Thoracic aorta (tissue), 2 donors: ENCODE data around the gene ACOT7. TPM values are rescaled to one million over a fixed set of nuclear protein-coding genes. Genes with fewer than 3 reads are reported as not detected.
"Not testable (repeated sequence)": the region's sequence is repeated elsewhere in the genome, so short reads cannot be mapped to it uniquely, and the experiment has no call there.

Source experiments
- ATAC-seq: fragments of 150-250 bp; one replicate; pipeline ENCODE4 v1.8.0; 2017; ENCODE audit warnings: low read depth; ENCODE audit not compliant: insufficient number of reproducible peaks, low FRiP score
- DNase-seq: peaks from one replicate; pipeline ENCODE4 v3.0.0-alpha.2; 2020; ENCODE audit warnings: low spot score
- H3K27ac ChIP-seq, 2 donors: fragments of 200-600 bp; sonication (generic); 1 replicate in 1 of 2; 2 replicates in 1 of 2; pipeline ENCODE4 v1.5.1; 2016; ENCODE audit warnings: mild to moderate bottlenecking in 2 of 2, moderate library complexity in 2 of 2
- H3K27me3 ChIP-seq: fragments of 200-600 bp; sonication (generic); replicated peaks from 2 replicates; pipeline ENCODE4 v1.6.0; 2016; ENCODE audit warnings: mild to moderate bottlenecking; ENCODE audit not compliant: insufficient read depth
- H3K36me3 ChIP-seq: fragments of 200-600 bp; sonication (generic); one replicate; pipeline ENCODE4 v1.5.1; 2016
- H3K4me1 ChIP-seq, 2 donors: fragments of 200-600 bp; sonication (generic); 1 replicate in 1 of 2; 2 replicates in 1 of 2; pipeline versions ENCODE4 v1.5.1 to v1.6.0; 2016; ENCODE audit warnings: low read depth in 2 of 2, mild to moderate bottlenecking in 1 of 2; ENCODE audit not compliant: control insufficient read depth in 1 of 2
- H3K4me3 ChIP-seq: fragments of 200-600 bp; sonication (generic); 2 replicates; pipeline ENCODE4 v1.5.1; 2016; ENCODE audit warnings: mild to moderate bottlenecking
- H3K9me3 ChIP-seq: fragments of 200-600 bp; sonication (generic); 2 replicates; pipeline ENCODE4 v1.5.1; 2016
- CTCF ChIP-seq: fragments of 200-600 bp; sonication (generic); IDR thresholded peaks from one replicate; pipeline ENCODE4 v1.5.1; 2019; ENCODE audit warnings: antibody characterized with exemption
- total RNA-seq, 2 donors: library from RNA; depleted of rRNA; stranded (reverse); fragments of >200 nt; gene quantifications; one replicate each; pipeline versions ENCODE4 v1.1.0 to v1.2.3, GENCODE V29; 2016

ACOT7 gene
- total RNA-seq, 2 donors from 2014 or later, result 23.7 to 33.0 TPM

- no peak overlapping the region for H3K27ac ChIP-seq
- no peaks in the 10 kb centered on the region for H3K9me3 ChIP-seq
- DNase-seq (no peak), ATAC-seq (no peak)
- H3K4me3 ChIP-seq, result no peak overlapping the region
- TF ChIP-seq CTCF, result no peak
- no peaks in the 10 kb centered on the region for H3K36me3 ChIP-seq
- H3K27me3 ChIP-seq, result no peaks in the 10 kb centered on the region
- no peaks in the 10 kb centered on the region for H3K4me1 ChIP-seq
These were observed 42.0 kb upstream of the ACOT7 start for GRCh38 chr1:6435547-6435946.

GRCh38 chr1:6435129-6435528, 41.6 kb upstream of the ACOT7 start:
- DNase-seq (no peak), ATAC-seq (no peak)
- Histone ChIP-seq H3K36me3 (no peaks in the 10 kb centered on the region), H3K4me1 (no peaks in the 10 kb centered on the region), H3K27ac (no peak overlapping the region), H3K9me3 (no peaks in the 10 kb centered on the region), H3K27me3 (no peaks in the 10 kb centered on the region), H3K4me3 (no peak overlapping the region)
- TF ChIP-seq CTCF, result no peak

DNA sequence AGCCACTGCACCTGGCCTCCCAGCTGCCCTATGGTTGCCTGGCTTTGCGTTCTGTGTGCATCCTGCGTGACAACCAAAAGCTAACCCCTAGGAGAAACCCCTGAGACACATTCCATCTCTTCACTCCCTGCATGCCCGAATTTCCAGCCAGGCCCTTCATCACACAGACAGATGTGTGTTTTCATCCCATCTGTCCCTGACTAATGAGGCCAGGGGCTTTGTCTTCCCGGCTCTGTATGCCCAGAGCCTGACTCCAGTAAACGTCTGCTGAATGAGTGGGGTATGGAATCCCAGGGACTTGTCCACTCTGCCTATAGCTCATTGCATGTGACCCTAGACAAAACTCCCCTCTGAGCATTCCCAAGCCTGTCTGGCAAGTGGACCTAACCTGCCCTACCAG, 40.6 kb upstream of the ACOT7 start:
- no peak overlapping the region for H3K4me3 ChIP-seq
- H3K4me1 ChIP-seq, result no peaks in the 10 kb centered on the region
- H3K27ac ChIP-seq, result no peak overlapping the region
- TF ChIP-seq CTCF, result no peak
- no peaks in the 10 kb centered on the region for H3K27me3 ChIP-seq
- no peaks in the 10 kb centered on the region for H3K9me3 ChIP-seq
- no peaks in the 10 kb centered on the region for H3K36me3 ChIP-seq
- no peak for DNase-seq
- ATAC-seq, result no peak

DNA sequence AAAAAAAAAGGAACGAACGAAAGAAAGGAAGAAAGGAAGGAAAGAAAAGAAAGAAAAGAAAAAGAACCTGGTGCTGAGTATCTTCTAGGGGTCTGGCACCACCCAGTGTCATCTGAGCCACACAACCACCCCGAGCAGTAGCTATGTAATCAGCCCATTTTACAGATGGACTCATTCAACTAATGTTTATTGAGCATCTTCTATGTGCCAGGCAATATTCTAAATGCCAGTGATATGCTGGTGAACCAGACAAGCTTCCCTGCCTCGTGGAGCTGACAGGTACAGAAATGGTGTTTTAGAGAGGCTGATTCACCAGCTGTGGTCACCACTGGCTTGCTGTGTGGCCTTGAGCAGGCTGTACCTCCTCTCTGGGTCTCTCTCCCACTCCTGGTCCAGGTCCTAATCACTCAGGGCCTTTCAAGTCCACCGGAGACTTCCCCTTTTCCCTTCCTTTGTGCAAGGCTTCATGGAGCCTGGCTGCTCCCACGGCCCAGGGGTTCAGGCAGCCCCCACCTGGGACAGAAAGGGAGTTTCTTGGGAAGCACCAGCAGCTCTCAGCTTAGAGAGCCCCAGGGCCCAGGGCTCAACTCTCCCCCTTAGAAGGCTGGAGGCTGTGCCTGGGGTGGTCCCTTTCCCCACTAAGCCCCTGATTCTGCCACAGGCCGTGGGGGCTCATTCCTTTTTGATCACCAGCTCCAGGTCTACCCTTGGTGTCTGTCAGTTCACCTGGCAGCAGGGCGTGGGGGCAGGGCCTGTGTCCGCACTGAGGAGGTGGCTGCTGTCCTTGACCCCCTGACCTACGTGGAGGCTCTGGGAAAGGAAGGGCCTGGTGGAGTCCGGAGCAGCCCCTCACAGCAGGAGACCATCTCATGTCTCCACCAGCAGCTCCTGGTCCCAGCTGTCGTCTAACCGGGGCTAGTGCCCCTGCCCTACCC, 38.3 kb upstream of the ACOT7 start:
- DNase-seq, H3K9me3 ChIP-seq, H3K27me3 ChIP-seq, H3K36me3 ChIP-seq, H3K27ac ChIP-seq, H3K4me1 ChIP-seq, ATAC-seq, H3K4me3 ChIP-seq: not testable (repeated sequence)

DNA sequence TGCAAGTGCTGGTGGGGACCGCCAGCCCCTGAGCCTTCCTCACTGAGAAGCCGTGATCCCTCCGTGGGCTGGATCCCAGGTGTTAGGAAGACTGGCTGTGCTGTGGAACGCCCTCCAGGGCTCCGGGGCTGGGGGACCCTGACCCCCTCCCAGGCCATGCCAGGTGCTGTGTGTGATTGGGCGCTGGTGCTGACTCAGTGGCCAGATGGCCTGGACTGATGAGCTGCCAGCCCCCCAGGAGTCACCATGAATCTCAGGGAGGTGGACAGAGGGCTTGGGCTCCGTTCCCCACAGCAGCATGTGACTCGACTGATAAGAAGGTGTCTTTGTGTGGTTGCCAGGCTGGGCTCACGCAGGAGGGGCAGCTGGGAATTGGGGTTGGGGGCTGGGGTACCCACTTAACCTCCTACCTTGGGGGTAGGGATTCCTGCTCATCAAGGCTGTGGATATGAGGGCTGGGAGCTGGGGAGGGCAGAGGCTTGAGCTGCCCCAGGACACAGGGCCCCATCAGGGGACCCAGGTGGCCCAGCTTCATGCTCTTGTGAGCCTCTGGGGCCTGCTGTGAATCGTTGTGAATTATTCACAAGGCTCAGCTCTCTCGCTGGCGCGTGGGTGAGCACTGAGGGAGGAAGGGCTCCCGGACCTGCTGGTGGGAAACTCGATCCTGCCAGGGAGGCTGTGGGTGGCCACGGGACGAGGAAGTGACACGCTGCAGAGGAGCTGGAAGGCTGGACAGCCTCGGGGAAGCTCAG, 36.3 kb upstream of the ACOT7 start:
- DNase-seq, H3K4me1 ChIP-seq, H3K4me3 ChIP-seq, H3K27ac ChIP-seq, ATAC-seq, H3K9me3 ChIP-seq, H3K36me3 ChIP-seq: not testable (repeated sequence)
- peaks cover 14% of the 10 kb centered on the region for H3K27me3 ChIP-seq

DNA sequence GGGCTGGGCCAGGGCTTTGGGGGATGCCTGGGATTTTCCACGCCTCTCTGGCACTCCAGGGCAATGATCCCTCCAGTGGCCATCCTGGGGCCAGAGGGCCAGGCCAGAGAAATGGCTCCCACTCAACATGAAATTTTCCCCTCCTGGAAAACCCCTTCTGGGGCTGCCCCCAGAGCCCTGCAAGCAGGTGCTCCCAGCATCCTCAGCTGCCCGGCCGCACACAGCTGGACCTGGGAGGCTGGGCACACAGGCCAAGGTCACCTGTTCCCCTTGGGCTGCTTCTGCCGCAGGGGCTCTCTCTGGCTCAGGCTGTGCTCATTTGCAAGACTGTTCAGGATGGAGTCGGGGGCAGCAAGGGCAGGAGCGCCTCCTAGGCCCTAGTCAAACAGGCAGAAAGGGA, 34.9 kb upstream of the ACOT7 start:
- peaks cover 3 to 16% of the 10 kb centered on the region in 2 donors for H3K4me1 ChIP-seq
- not testable (repeated sequence) for ATAC-seq, H3K9me3 ChIP-seq, H3K4me3 ChIP-seq, DNase-seq, H3K36me3 ChIP-seq, H3K27ac ChIP-seq
- peaks cover 16% of the 10 kb centered on the region for H3K27me3 ChIP-seq
